Fibroblast of villous mesenchyme (primary cell): ENCODE data around the gene ARSG. TPM values are rescaled to one million over a fixed set of nuclear protein-coding genes. Genes with fewer than 3 reads are reported as not detected.
"Not testable (repeated sequence)": the region's sequence is repeated elsewhere in the genome, so short reads cannot be mapped to it uniquely, and the experiment has no call there.

ENCODE experiments used
- DNase-seq: peaks from one replicate; pipeline ENCODE4 v3.0.0-alpha.2; 2010; ENCODE audit warnings: low read depth
- H3K4me3 ChIP-seq: 2 replicates; pipeline ENCODE4 v1.5.1; 2011; ENCODE audit warnings: low read depth, mild to moderate bottlenecking, low read length
- CTCF ChIP-seq: IDR thresholded peaks from 2 replicates; pipeline ENCODE4 v1.5.1; 2012; ENCODE audit warnings: low read depth, mild to moderate bottlenecking, low read length; ENCODE audit not compliant: insufficient read depth
- total RNA-seq: library from RNA; depleted of rRNA; stranded (reverse); fragments of >200 nt; gene quantifications from 2 replicates; pipeline ENCODE4 v1.2.3, GENCODE V29; 2012

Gene ARSG
- total RNA-seq = 4.5 and 5.6 TPM in 2 replicates

- TF ChIP-seq CTCF = no peak
- peak; percentile 36 for DNase-seq
- H3K4me3 ChIP-seq = peak within 1 kb of the TSS; percentile 65
Measured at GRCh38 chr17:68290955-68291835, at the start of gene ARSG, which contains the start of gene SLC16A6. ARSG (plus strand) TSS chr17:68291495; CDS start chr17:68307494, 15,999 bp downstream. SLC16A6 (minus strand) TSS chr17:68291127; CDS start chr17:68278320, 12,807 bp downstream.

- TF ChIP-seq CTCF = no peak
- no peak overlapping the region for H3K4me3 ChIP-seq
- no peak for DNase-seq
Measured at GRCh38 chr17:68246271-68247028, 44.8 kb upstream of the ARSG start.

- H3K4me3 ChIP-seq = peak within 1 kb of the TSS; percentile 81
- TF ChIP-seq CTCF = no peak
Measured at GRCh38 chr17:68247445-68248198, 43.7 kb upstream of the ARSG start, which contains the start of gene AMZ2. AMZ2 (plus strand) TSS chr17:68248043; CDS start chr17:68250188, 2,145 bp downstream.

GRCh38 chr17:68248199-68248825, 43.0 kb upstream of the ARSG start:
- TF ChIP-seq CTCF = no peak

More at GRCh38 chr17:68247445-68248198, 43.7 kb upstream of the ARSG start, which contains the start of gene AMZ2:
- peak; percentile 94 for DNase-seq

GRCh38 chr17:68248891-68249290, 42.4 kb upstream of the ARSG start:
- DNase-seq = no peak
- no peak for TF ChIP-seq CTCF

More at GRCh38 chr17:68248199-68248825, 43.0 kb upstream of the ARSG start:
- DNase-seq = peak; percentile 75
- peak overlapping the region; percentile 81 for H3K4me3 ChIP-seq

GRCh38 chr17:68249354-68249765, 41.9 kb upstream of the ARSG start:
- no peak overlapping the region for H3K4me3 ChIP-seq
- TF ChIP-seq CTCF = no peak
- no peak for DNase-seq

More at GRCh38 chr17:68248891-68249290, 42.4 kb upstream of the ARSG start:
- peak overlapping the region; percentile 81 for H3K4me3 ChIP-seq

- not testable (repeated sequence) for H3K4me3 ChIP-seq, DNase-seq
Measured at GRCh38 chr17:68253426-68253825, 37.9 kb upstream of the ARSG start.
